Measurements from ENCODE around the gene KLF12. TPM values are rescaled to one million over a fixed set of nuclear protein-coding genes. Genes with fewer than 3 reads are reported as not detected.

The KLF12 gene
- total RNA-seq, 1 donor from 2014 or later = 3.4 TPM

GRCh38 chr13:74129500-74130191, 4.6 kb downstream of the KLF12 start:
- no peaks in the 10 kb centered on the region for H3K27me3 ChIP-seq (ENCODE audit: control insufficient read depth, insufficient read depth, low read length)
- no peak overlapping the region for H3K4me3 ChIP-seq (ENCODE audit: low read depth, low read length)
- FAIRE-seq (no peak), DNase-seq (ENCODE audit: low read depth) (no peak)
- H3K36me3 ChIP-seq (ENCODE audit: control insufficient read depth, insufficient read depth, low read length) = no peaks in the 10 kb centered on the region
- TF ChIP-seq CTCF (IDR thresholded peaks at IDR 0.05; ENCODE audit: insufficient read depth, low read length, severe bottlenecking) = no peak

GRCh38 chr13:74128156-74128767, 5.9 kb downstream of the KLF12 start:
- DNase-seq (ENCODE audit: low read depth) (peak; percentile 33), FAIRE-seq (no peak)
- H3K27me3 ChIP-seq (ENCODE audit: control insufficient read depth, insufficient read depth, low read length) = no peaks in the 10 kb centered on the region
- H3K36me3 ChIP-seq (ENCODE audit: control insufficient read depth, insufficient read depth, low read length) = no peaks in the 10 kb centered on the region
- H3K4me3 ChIP-seq (ENCODE audit: low read depth, low read length) = no peak overlapping the region
- no peak for TF ChIP-seq CTCF (IDR thresholded peaks at IDR 0.05; ENCODE audit: insufficient read depth, low read length, severe bottlenecking)

- H3K36me3 ChIP-seq (ENCODE audit: control insufficient read depth, insufficient read depth, low read length) = no peaks in the 10 kb centered on the region
- DNase-seq (ENCODE audit: low read depth) (no peak), FAIRE-seq (no peak)
- H3K4me3 ChIP-seq (ENCODE audit: low read depth, low read length) = no peak overlapping the region
- TF ChIP-seq CTCF (IDR thresholded peaks at IDR 0.05; ENCODE audit: insufficient read depth, low read length, severe bottlenecking) = no peak
- H3K27me3 ChIP-seq (ENCODE audit: control insufficient read depth, insufficient read depth, low read length) = no peaks in the 10 kb centered on the region
These were observed 15.9 kb downstream of the KLF12 start for GRCh38 chr13:74118328-74118727.

- no peak overlapping the region for H3K4me3 ChIP-seq (ENCODE audit: low read depth, low read length)
- no peaks in the 10 kb centered on the region for H3K36me3 ChIP-seq (ENCODE audit: control insufficient read depth, insufficient read depth, low read length)
- no peak for DNase-seq (ENCODE audit: low read depth)
- no peak for FAIRE-seq
- H3K27me3 ChIP-seq (ENCODE audit: control insufficient read depth, insufficient read depth, low read length) = no peaks in the 10 kb centered on the region
- no peak for TF ChIP-seq CTCF (IDR thresholded peaks at IDR 0.05; ENCODE audit: insufficient read depth, low read length, severe bottlenecking)
These were observed 16.9 kb downstream of the KLF12 start for GRCh38 chr13:74117207-74117705.

GRCh38 chr13:74115133-74115532, 19.1 kb downstream of the KLF12 start:
- FAIRE-seq = no peak
- peak; percentile 59 for DNase-seq (ENCODE audit: low read depth)

More at GRCh38 chr13:74115133-74115532, 19.1 kb downstream of the KLF12 start:
- H3K36me3 ChIP-seq (ENCODE audit: control insufficient read depth, insufficient read depth, low read length) = no peaks in the 10 kb centered on the region
- no peak for TF ChIP-seq CTCF (IDR thresholded peaks at IDR 0.05; ENCODE audit: insufficient read depth, low read length, severe bottlenecking)
- no peaks in the 10 kb centered on the region for H3K27me3 ChIP-seq (ENCODE audit: control insufficient read depth, insufficient read depth, low read length)
- no peak overlapping the region for H3K4me3 ChIP-seq (ENCODE audit: low read depth, low read length)

Data from bronchial epithelial cell (primary cell).